Neuronal stem cell (in vitro differentiated cells): Measurements from ENCODE around the gene PLEKHG3.

Experiments
- DNase-seq: peaks from one replicate; pipeline ENCODE4 v3.0.0-alpha.2; 2013; ENCODE audit warnings: low spot score
- H2AFZ ChIP-seq: one replicate; pipeline ENCODE4 v1.6.1; 2013; ENCODE audit warnings: mild to moderate bottlenecking, low read length, inconsistent platforms
- H2AK5ac ChIP-seq: 2 replicates; pipeline ENCODE4 v1.6.1; 2013; ENCODE audit warnings: low read depth, mild to moderate bottlenecking, inconsistent platforms, low read length, moderate library complexity, mixed read lengths
- H2BK120ac ChIP-seq: 2 replicates; pipeline ENCODE4 v1.6.1; 2013; ENCODE audit warnings: low read depth, mild to moderate bottlenecking, inconsistent platforms, low read length, moderate library complexity, mixed read lengths
- H2BK12ac ChIP-seq: one replicate; pipeline ENCODE4 v1.6.1; 2013; ENCODE audit warnings: low read length, inconsistent platforms
- H2BK15ac ChIP-seq: 2 replicates; pipeline ENCODE4 v1.6.1; 2013; ENCODE audit warnings: mild to moderate bottlenecking, low read length, inconsistent platforms, mixed read lengths
- H2BK5ac ChIP-seq: one replicate; pipeline ENCODE4 v1.6.1; 2013; ENCODE audit warnings: inconsistent platforms, mild to moderate bottlenecking, low read length, moderate library complexity
- H3K14ac ChIP-seq: one replicate; pipeline ENCODE4 v1.6.1; 2013; ENCODE audit warnings: low read length, inconsistent platforms
- H3K18ac ChIP-seq: 2 replicates; pipeline ENCODE4 v1.6.1; 2013; ENCODE audit warnings: low read length, inconsistent platforms
- H3K23ac ChIP-seq: 2 replicates; pipeline ENCODE4 v1.6.1; 2013; ENCODE audit warnings: low read depth, mild to moderate bottlenecking, mixed read lengths, low read length, inconsistent platforms; ENCODE audit not compliant: poor library complexity
- H3K27ac ChIP-seq: replicated peaks from 3 replicates; pipeline ENCODE4 v1.5.1; 2013; ENCODE audit warnings: low read length, inconsistent platforms
- H3K27me3 ChIP-seq, 3 experiments: 2 replicates each; pipeline ENCODE4 v1.6.1; 2013; ENCODE audit warnings: low read length in 3 of 3, mild to moderate bottlenecking in 2 of 3, inconsistent platforms in 1 of 3, low read depth in 1 of 3, mixed read lengths in 1 of 3, moderate library complexity in 1 of 3; ENCODE audit not compliant: control insufficient read depth in 3 of 3, insufficient read depth in 3 of 3
- H3K36me3 ChIP-seq, 2 donors: replicated peaks in 1 of 2; 2 replicates each; pipeline ENCODE4 v1.6.1; 2013; ENCODE audit warnings: low read length in 2 of 2; ENCODE audit not compliant: control insufficient read depth in 2 of 2, insufficient read depth in 2 of 2
- H3K4ac ChIP-seq: 2 replicates; pipeline ENCODE4 v1.6.1; 2013; ENCODE audit warnings: inconsistent platforms, mild to moderate bottlenecking, low read length, moderate library complexity
- H3K4me1 ChIP-seq, 2 donors: 1 replicate in 1 of 2; 2 replicates in 1 of 2; pipeline ENCODE4 v1.6.1; 2013; ENCODE audit warnings: low read length in 2 of 2, low read depth in 1 of 2; ENCODE audit not compliant: control insufficient read depth in 2 of 2, insufficient read depth in 1 of 2
- H3K4me2 ChIP-seq: one replicate; pipeline ENCODE4 v1.6.1; 2013; ENCODE audit warnings: mild to moderate bottlenecking, low read length, inconsistent platforms; ENCODE audit not compliant: insufficient read depth, poor library complexity, severe bottlenecking
- H3K4me3 ChIP-seq, 2 donors: 2 replicates each; pipeline ENCODE4 v1.5.1; 2013; ENCODE audit warnings: low read length in 2 of 2, mild to moderate bottlenecking in 2 of 2, inconsistent platforms in 1 of 2, moderate library complexity in 1 of 2
- H3K79me1 ChIP-seq: one replicate; pipeline ENCODE4 v1.6.1; 2013; ENCODE audit warnings: low read depth, mild to moderate bottlenecking, inconsistent platforms, low read length, moderate library complexity
- H3K9ac ChIP-seq: one replicate; pipeline ENCODE4 v1.6.1; 2013; ENCODE audit warnings: mild to moderate bottlenecking, low read depth, low read length, inconsistent platforms; ENCODE audit not compliant: poor library complexity
- H3K9me3 ChIP-seq, 2 donors: replicated peaks in 1 of 2; 2 replicates each; pipeline versions ENCODE3 to v1.6.1; 2013; ENCODE audit warnings: low read length in 2 of 2, mild to moderate bottlenecking in 2 of 2, inconsistent platforms in 1 of 2, low read depth in 1 of 2, mixed read lengths in 1 of 2, moderate library complexity in 1 of 2; ENCODE audit not compliant: control insufficient read depth in 2 of 2, insufficient read depth in 1 of 2
- H4K8ac ChIP-seq: one replicate; pipeline ENCODE4 v1.6.1; 2013; ENCODE audit warnings: low read depth, mild to moderate bottlenecking, inconsistent platforms, low read length, moderate library complexity
- H4K91ac ChIP-seq: one replicate; pipeline ENCODE4 v1.6.1; 2013; ENCODE audit warnings: low read length, low read depth, mild to moderate bottlenecking, inconsistent platforms; ENCODE audit not compliant: poor library complexity
- WGBS, 2 donors: extraction: QIAGEN DNeasy Blood & Tissue Kit; methylation state at CpG; one replicate each; pipeline ENCODE4 v1.1.7; 2013; ENCODE audit warnings: missing lambda C conversion rate in 2 of 2, mixed read lengths in 1 of 2; ENCODE audit not compliant: insufficient read length in 2 of 2, insufficient replicate concordance in 1 of 2; ENCODE audit errors: extremely low coverage in 2 of 2; 5-methylcytosine and 5-hydroxymethylcytosine counted together

PLEKHG3 gene

DNA sequence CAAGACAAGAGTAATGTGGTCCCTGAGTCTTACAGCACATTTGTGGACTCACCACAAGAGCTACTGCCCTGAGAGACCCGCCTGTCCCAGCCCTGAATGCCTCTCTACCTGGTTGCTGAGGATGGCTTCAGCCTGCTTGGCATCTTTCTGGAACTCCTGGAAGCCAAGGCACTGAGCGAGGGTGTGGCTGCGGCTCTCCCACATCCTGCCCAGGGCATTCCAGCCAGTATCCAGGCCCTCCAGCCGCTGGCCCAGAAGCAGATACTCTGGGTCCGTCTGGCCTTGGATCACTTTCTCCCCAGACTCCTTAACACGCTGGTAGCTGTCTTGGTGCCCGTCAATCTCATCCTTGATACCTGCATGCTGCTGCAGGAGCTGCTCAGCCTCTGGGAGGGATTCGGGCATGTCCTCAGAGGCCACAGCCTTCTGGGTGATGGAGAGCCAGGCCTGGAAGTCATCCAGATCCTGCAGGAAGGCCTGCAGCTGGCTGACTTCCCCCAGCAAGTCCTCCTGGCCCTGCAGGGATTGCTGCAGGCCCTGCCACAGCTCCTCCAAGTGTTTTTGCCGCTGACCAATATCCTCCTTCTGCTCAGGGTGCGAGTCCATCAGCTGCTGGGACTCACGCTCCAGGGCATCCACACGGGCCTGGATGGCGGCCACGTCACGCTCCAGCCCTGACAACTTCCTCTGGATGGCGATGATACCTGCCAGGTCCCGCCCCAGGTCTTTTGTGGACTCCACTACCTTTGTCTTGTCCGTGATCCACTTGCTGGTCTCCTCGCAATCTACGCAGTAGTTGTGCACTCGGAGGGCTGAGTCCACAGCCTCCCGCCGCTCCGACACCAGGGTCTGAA lies 82.3 kb downstream of the PLEKHG3 start:
- H2AK5ac ChIP-seq = peak overlapping the region; percentile 26
- no peak overlapping the region for H3K27ac ChIP-seq
- no peak overlapping the region for H4K91ac ChIP-seq
- peaks cover 0 to 12% of the 10 kb centered on the region in 2 donors for H3K4me1 ChIP-seq
- H3K79me1 ChIP-seq = no peaks in the 10 kb centered on the region
- no peak overlapping the region for H4K8ac ChIP-seq
- peak overlapping the region; percentile 56 for H3K23ac ChIP-seq
- no peak overlapping the region for H2BK5ac ChIP-seq
- no peak overlapping the region for H3K9ac ChIP-seq
- DNase-seq = no peak
- H2BK15ac ChIP-seq = peak overlapping the region; percentile 82
- no peaks in the 10 kb centered on the region for H3K36me3 ChIP-seq
- no CpG with 5 or more reads among the region's 24 CpGs for WGBS, 2 donors
- H3K18ac ChIP-seq = peak overlapping the region; percentile 73
- H2AFZ ChIP-seq = no peak overlapping the region
- peak overlapping the region; percentile 64 for H3K14ac ChIP-seq
- no peak overlapping the region for H3K4me3 ChIP-seq
- no peak overlapping the region for H3K4me2 ChIP-seq
- no peak overlapping the region for H2BK12ac ChIP-seq
- H2BK120ac ChIP-seq = no peak overlapping the region
- peaks cover 0 to 25% (median 2%) of the 10 kb centered on the region in 3 experiments for H3K27me3 ChIP-seq
- peak overlapping the region; percentile 28 for H3K4ac ChIP-seq
- no peaks in the 10 kb centered on the region for H3K9me3 ChIP-seq

DNA sequence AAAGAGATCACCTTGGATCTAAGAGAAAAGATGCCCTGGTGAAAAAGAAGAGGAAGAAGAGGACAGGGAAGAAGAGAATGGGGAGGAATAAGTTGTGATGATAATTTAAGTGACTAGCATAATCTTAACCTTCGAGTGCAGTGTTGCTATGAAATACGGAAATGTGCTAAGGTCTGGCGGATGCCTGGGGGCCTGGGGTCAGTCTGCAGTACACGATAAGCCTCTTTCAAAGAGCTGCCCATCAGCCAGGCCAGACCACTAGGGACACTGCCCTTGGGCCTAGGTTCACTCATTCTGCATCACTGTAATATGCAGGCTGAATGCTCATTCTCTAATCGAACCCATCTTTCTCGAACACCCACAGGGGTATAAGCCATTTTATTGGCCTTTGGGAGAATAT lies 83.4 kb downstream of the PLEKHG3 start:
- H3K9me3 ChIP-seq = no peaks in the 10 kb centered on the region
- H3K23ac ChIP-seq = no peak overlapping the region
- H3K4me1 ChIP-seq = peaks cover 0 to 14% of the 10 kb centered on the region in 2 donors
- peaks cover 0 to 36% (median 2%) of the 10 kb centered on the region in 3 experiments for H3K27me3 ChIP-seq
- no peak overlapping the region for H3K14ac ChIP-seq
- no peak overlapping the region for H3K27ac ChIP-seq
- DNase-seq = no peak
- no peak overlapping the region for H2AK5ac ChIP-seq
- no peak overlapping the region for H3K18ac ChIP-seq
- H2AFZ ChIP-seq = no peak overlapping the region
- no peak overlapping the region for H2BK15ac ChIP-seq
- H2BK12ac ChIP-seq = no peak overlapping the region
- WGBS, 2 donors = no CpG with 5 or more reads among the region's 6 CpGs
- no peaks in the 10 kb centered on the region for H3K36me3 ChIP-seq
- H2BK5ac ChIP-seq = no peak overlapping the region
- no peak overlapping the region for H3K4ac ChIP-seq
- no peak overlapping the region for H3K9ac ChIP-seq
- H3K79me1 ChIP-seq = no peaks in the 10 kb centered on the region
- H3K4me3 ChIP-seq = no peak overlapping the region
- no peak overlapping the region for H4K91ac ChIP-seq
- H2BK120ac ChIP-seq = no peak overlapping the region
- H3K4me2 ChIP-seq = no peak overlapping the region
- no peak overlapping the region for H4K8ac ChIP-seq

DNA sequence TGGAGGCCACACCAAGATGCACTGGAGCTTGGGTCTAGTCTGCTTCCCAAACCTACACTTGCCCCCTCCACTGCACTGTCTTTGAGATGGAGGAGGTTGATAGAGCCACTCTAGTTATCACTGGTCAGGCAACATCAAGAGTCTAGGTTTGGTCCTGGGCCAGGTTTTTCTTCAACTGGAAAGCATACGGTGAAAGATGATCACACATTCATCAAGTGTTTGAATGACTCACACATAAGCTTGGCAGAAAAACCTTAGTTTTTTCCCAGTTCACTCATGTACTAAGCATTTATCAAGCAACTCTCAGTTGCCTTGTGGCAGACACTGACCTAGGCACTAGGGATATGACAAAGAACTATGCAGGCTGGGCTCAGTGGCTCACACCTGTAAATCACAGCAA lies 84.5 kb downstream of the PLEKHG3 start:
- Histone ChIP-seq H3K23ac (no peak overlapping the region), H3K4ac (no peak overlapping the region), H2BK5ac (no peak overlapping the region), H2BK12ac (no peak overlapping the region), H3K4me2 (no peak overlapping the region), H3K79me1 (no peaks in the 10 kb centered on the region), H3K4me3 (no peak overlapping the region), H3K4me1 (peaks cover 0 to 14% of the 10 kb centered on the region in 2 donors), H3K9ac (no peak overlapping the region), H4K8ac (no peak overlapping the region), H3K36me3 (no peaks in the 10 kb centered on the region), H4K91ac (no peak overlapping the region), H3K27ac (no peak overlapping the region), H2BK15ac (no peak overlapping the region), H3K18ac (no peak overlapping the region), H2AK5ac (no peak overlapping the region), H3K14ac (no peak overlapping the region), H3K27me3 (peaks cover 0 to 42% (median 2%) of the 10 kb centered on the region in 3 experiments), H2AFZ (no peak overlapping the region), H3K9me3 (peaks cover 0 to 2% of the 10 kb centered on the region in 2 donors), H2BK120ac (no peak overlapping the region)
- no CpG with 5 or more reads among the region's 1 CpG for WGBS, 2 donors
- DNase-seq = no peak

DNA sequence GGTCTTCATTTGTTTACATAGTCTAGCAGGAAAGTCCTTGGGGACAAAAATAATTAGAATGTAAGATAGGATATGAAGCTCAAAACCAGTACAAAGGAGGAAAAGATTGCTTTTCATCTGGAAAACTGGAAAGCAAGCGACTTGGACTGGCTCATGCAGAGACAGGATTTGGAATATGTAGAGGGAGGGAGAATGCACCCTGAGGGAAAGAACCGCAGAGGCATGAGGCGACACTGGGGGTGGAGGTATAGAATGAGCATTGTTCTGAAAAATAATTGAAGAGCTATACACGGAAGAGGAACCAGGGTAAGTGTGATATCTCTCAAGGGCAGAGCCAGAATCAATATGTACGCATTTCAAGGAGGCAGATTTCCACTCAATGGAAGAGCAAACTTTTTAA lies 85.5 kb downstream of the PLEKHG3 start:
- Histone ChIP-seq H3K36me3 (no peaks in the 10 kb centered on the region), H3K27me3 (peaks cover 0 to 37% (median 0%) of the 10 kb centered on the region in 3 experiments), H3K4me1 (peaks cover 0 to 14% of the 10 kb centered on the region in 2 donors), H3K4me2 (no peak overlapping the region), H3K79me1 (no peaks in the 10 kb centered on the region), H3K23ac (no peak overlapping the region), H2BK15ac (no peak overlapping the region), H2BK5ac (no peak overlapping the region), H2BK120ac (no peak overlapping the region), H2AK5ac (no peak overlapping the region), H3K14ac (no peak overlapping the region), H3K4ac (no peak overlapping the region), H3K4me3 (no peak overlapping the region), H2BK12ac (no peak overlapping the region), H4K91ac (no peak overlapping the region), H2AFZ (no peak overlapping the region), H3K9ac (no peak overlapping the region), H4K8ac (no peak overlapping the region), H3K9me3 (peaks cover 0 to 2% of the 10 kb centered on the region in 2 donors), H3K27ac (no peak overlapping the region), H3K18ac (no peak overlapping the region)
- no peak for DNase-seq
- no CpG with 5 or more reads among the region's 5 CpGs for WGBS, 2 donors
